GM23338 (cell line): ENCODE results near the gene FRMD1. TPM values are rescaled to one million over a fixed set of nuclear protein-coding genes. Genes with fewer than 3 reads are reported as not detected.

Source experiments
- ATAC-seq: fragments of 200-7000 bp; cut with Tn5 transposase; 3 replicates; pipeline ENCODE4 v1.9.1; 2020
- DNase-seq: peaks from one replicate; pipeline ENCODE4 v3.0.0-alpha.2; 2015; ENCODE audit warnings: low spot score
- H2AFZ ChIP-seq: fragments of 200-600 bp; sonication (generic); 2 replicates; pipeline ENCODE4 v1.8.0; 2016; ENCODE audit warnings: antibody characterized with exemption, mild to moderate bottlenecking, moderate library complexity
- H3F3A ChIP-seq: fragments of 200-600 bp; sonication (generic); replicated peaks from 2 replicates; pipeline ENCODE4 v1.8.0; 2017; ENCODE audit warnings: antibody characterized with exemption, mixed run types, low read depth
- H3K27ac ChIP-seq: fragments of 200-600 bp; sonication (generic); 2 replicates; pipeline ENCODE4 v1.6.1; 2016; ENCODE audit warnings: low read depth
- H3K27me3 ChIP-seq: fragments of 200-600 bp; sonication (generic); 2 replicates; pipeline ENCODE4 v1.8.0; 2016; ENCODE audit warnings: mild to moderate bottlenecking, mixed run types, moderate library complexity; ENCODE audit not compliant: insufficient read depth
- H3K36me3 ChIP-seq: fragments of 200-600 bp; sonication (generic); 2 replicates; pipeline ENCODE4 v1.8.0; 2016; ENCODE audit warnings: mild to moderate bottlenecking; ENCODE audit not compliant: insufficient read depth
- H3K4me1 ChIP-seq: fragments of 200-600 bp; sonication (generic); 2 replicates; pipeline ENCODE4 v1.8.0; 2016; ENCODE audit warnings: mild to moderate bottlenecking, moderate library complexity; ENCODE audit not compliant: insufficient read depth
- H3K4me2 ChIP-seq: fragments of 200-600 bp; sonication (generic); 2 replicates; pipeline ENCODE4 v1.7.1; 2017; ENCODE audit warnings: mixed run types
- H3K4me3 ChIP-seq: fragments of 200-600 bp; sonication (generic); 2 replicates; pipeline ENCODE4 v1.6.1; 2016; ENCODE audit warnings: mixed run types
- H3K79me2 ChIP-seq: fragments of 200-600 bp; sonication (generic); replicated peaks from 2 replicates; pipeline ENCODE4 v1.8.0; 2017; ENCODE audit warnings: mild to moderate bottlenecking; ENCODE audit not compliant: insufficient read depth
- H3K9me2 ChIP-seq: fragments of 200-600 bp; sonication (generic); 2 replicates; pipeline ENCODE4 v1.8.0; 2017; ENCODE audit not compliant: insufficient read depth
- H4K20me1 ChIP-seq: fragments of 200-600 bp; sonication (generic); replicated peaks from 2 replicates; pipeline ENCODE4 v1.8.0; 2017; ENCODE audit warnings: mild to moderate bottlenecking; ENCODE audit not compliant: insufficient read depth
- H3K27ac Mint-ChIP-seq: 2 replicates; pipeline ENCODE4 v1.8.0; 2020; ENCODE audit warnings: inconsistent platforms, mild to moderate bottlenecking, moderate library complexity, mixed read lengths
- H3K27me3 Mint-ChIP-seq: 3 replicates; pipeline ENCODE4 v1.8.0; 2022; ENCODE audit warnings: low read depth, mild to moderate bottlenecking, moderate library complexity, mixed read lengths, inconsistent platforms; ENCODE audit not compliant: insufficient read depth, poor library complexity
- H3K36me3 Mint-ChIP-seq: 3 replicates; pipeline ENCODE4 v1.8.0; 2021; ENCODE audit warnings: low read depth, mild to moderate bottlenecking, inconsistent platforms, moderate library complexity, mixed read lengths
- H3K4me1 Mint-ChIP-seq: 3 replicates; pipeline ENCODE4 v1.8.0; 2020; ENCODE audit warnings: mild to moderate bottlenecking, inconsistent platforms, mixed read lengths
- H3K4me3 Mint-ChIP-seq: 3 replicates; pipeline ENCODE4 v1.8.0; 2021; ENCODE audit warnings: moderate library complexity, mild to moderate bottlenecking, inconsistent platforms, mixed read lengths
- H3K9me3 Mint-ChIP-seq: 3 replicates; pipeline ENCODE4 v1.8.0; 2020; ENCODE audit warnings: moderate library complexity, mild to moderate bottlenecking, inconsistent platforms, mixed read lengths
- EZH2 ChIP-seq: fragments of 200-600 bp; sonication (generic); IDR thresholded peaks from one replicate; pipeline ENCODE4 v1.8.0; 2017; ENCODE audit warnings: antibody characterized with exemption, mild to moderate bottlenecking, low read depth; ENCODE audit not compliant: unreplicated experiment
- JUNB ChIP-seq: IDR thresholded peaks from one replicate; pipeline ENCODE4 v1.6.1; 2016; ENCODE audit warnings: antibody characterized with exemption; ENCODE audit not compliant: unreplicated experiment
- POLR2AphosphoS5 ChIP-seq: IDR thresholded peaks from 2 replicates; pipeline ENCODE4 v1.6.1; 2016; ENCODE audit warnings: antibody characterized with exemption, low read depth
- ZNF114 ChIP-seq: fragments of 250-450 bp; sonication (Bioruptor Pico); IDR thresholded peaks from 2 replicates; pipeline ENCODE4 v1.5.0; 2020; ENCODE audit warnings: mild to moderate bottlenecking, moderate library complexity
- ZNF331 ChIP-seq: fragments of 250-450 bp; sonication (Bioruptor Pico); IDR thresholded peaks from 2 replicates; pipeline ENCODE4 v1.5.0; 2020; ENCODE audit warnings: low read depth, mild to moderate bottlenecking, moderate library complexity
- polyA plus RNA-seq: library from polyadenylated mRNA; unstranded; fragments of >200 nt; fragmentation: Nextera tagmentation; extraction: Ambion mirVana; gene quantifications from 2 replicates; pipeline ENCODE4 v1.2.1, GENCODE V29; 2016
- total RNA-seq: library from RNA; depleted of rRNA; stranded (reverse); fragments of >200 nt; shearing (Covaris generic); gene quantifications from 2 replicates; pipeline ENCODE4 v1.2.3, GENCODE V29; 2014
- TF ChIP-seq, protein P1 (sequence below), 2 experiments: fragments of 200-600 bp in 1 of 2; sonication (generic) in 1 of 2; conservative IDR thresholded peaks; 2 replicates each; pipeline versions ENCODE4 v1.5.1 to v1.6.1; 2016 to 2017; ENCODE audit warnings: antibody characterized with exemption in 2 of 2, low read depth in 2 of 2, mild to moderate bottlenecking in 2 of 2, moderate library complexity in 1 of 2
- TF ChIP-seq, protein P2 (sequence below): fragments of 250-450 bp; sonication (Bioruptor Pico); IDR thresholded peaks from 2 replicates; pipeline ENCODE4 v1.5.0; 2020; ENCODE audit warnings: mild to moderate bottlenecking, moderate library complexity
- TF ChIP-seq, protein P3 (sequence below): IDR thresholded peaks from 2 replicates; pipeline ENCODE4 v1.6.1; 2016; ENCODE audit warnings: antibody characterized with exemption

Gene FRMD1
- total and polyA plus RNA-seq, 2 experiments from 2014 or later = 1.0 to 2.0 TPM

DNA sequence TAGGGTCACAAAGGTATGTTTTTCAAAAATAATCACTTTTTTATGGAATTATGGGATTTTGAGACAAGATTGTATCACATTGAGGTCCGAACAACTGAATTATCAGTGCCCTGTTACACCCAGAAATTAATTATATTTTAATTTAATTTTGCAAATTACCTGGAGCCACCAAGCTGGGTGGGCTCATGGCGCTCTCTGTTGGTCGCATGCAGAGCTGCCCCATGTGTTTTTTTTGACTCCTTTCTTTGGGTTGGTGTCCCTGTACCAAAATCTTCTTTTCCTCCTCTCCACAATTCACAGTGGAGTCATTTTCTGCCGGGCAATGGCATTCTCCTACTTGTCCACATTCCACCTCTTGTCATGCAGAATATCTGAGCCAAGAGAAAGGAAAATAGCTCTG is 38.9 kb upstream of the FRMD1 start:
- peaks cover 7% of the 10 kb centered on the region for H3K9me2 ChIP-seq
- no peak overlapping the region for H2AFZ ChIP-seq
- H3K4me2 ChIP-seq = no peak overlapping the region
- H3K4me1 Mint-ChIP-seq = peaks cover 6% of the 10 kb centered on the region; the same call in 2 of the 3 replicates
- no peaks in the 10 kb centered on the region for H3K36me3 ChIP-seq
- ATAC-seq (peak; percentile 72), DNase-seq (peak; percentile 52)
- H3K27me3 Mint-ChIP-seq = peaks cover 1% of the 10 kb centered on the region
- no peaks in the 10 kb centered on the region for H3K4me1 ChIP-seq
- H3K27ac Mint-ChIP-seq = no peak overlapping the region
- no peak overlapping the region for H3K4me3 Mint-ChIP-seq
- H4K20me1 ChIP-seq = no peaks in the 10 kb centered on the region
- H3K27me3 ChIP-seq = no peaks in the 10 kb centered on the region
- H3K9me3 Mint-ChIP-seq = peaks cover 3% of the 10 kb centered on the region; the same call in 2 of the 3 replicates
- H3K36me3 Mint-ChIP-seq = peaks cover 1% of the 10 kb centered on the region; the same call in 1 of the 3 replicates
- H3F3A ChIP-seq = no peaks in the 10 kb centered on the region
- no peaks in the 10 kb centered on the region for H3K79me2 ChIP-seq
- TF ChIP-seq POLR2AphosphoS5 = no peak
- TF ChIP-seq, protein P1, sequence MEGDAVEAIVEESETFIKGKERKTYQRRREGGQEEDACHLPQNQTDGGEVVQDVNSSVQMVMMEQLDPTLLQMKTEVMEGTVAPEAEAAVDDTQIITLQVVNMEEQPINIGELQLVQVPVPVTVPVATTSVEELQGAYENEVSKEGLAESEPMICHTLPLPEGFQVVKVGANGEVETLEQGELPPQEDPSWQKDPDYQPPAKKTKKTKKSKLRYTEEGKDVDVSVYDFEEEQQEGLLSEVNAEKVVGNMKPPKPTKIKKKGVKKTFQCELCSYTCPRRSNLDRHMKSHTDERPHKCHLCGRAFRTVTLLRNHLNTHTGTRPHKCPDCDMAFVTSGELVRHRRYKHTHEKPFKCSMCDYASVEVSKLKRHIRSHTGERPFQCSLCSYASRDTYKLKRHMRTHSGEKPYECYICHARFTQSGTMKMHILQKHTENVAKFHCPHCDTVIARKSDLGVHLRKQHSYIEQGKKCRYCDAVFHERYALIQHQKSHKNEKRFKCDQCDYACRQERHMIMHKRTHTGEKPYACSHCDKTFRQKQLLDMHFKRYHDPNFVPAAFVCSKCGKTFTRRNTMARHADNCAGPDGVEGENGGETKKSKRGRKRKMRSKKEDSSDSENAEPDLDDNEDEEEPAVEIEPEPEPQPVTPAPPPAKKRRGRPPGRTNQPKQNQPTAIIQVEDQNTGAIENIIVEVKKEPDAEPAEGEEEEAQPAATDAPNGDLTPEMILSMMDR (conservative IDR thresholded peaks at IDR 0.05; ENCODE audit: low read depth in 2 of 2) = peak; percentile 70 to 75
- H3K4me3 ChIP-seq = no peak overlapping the region
- no peak overlapping the region for H3K27ac ChIP-seq

DNA sequence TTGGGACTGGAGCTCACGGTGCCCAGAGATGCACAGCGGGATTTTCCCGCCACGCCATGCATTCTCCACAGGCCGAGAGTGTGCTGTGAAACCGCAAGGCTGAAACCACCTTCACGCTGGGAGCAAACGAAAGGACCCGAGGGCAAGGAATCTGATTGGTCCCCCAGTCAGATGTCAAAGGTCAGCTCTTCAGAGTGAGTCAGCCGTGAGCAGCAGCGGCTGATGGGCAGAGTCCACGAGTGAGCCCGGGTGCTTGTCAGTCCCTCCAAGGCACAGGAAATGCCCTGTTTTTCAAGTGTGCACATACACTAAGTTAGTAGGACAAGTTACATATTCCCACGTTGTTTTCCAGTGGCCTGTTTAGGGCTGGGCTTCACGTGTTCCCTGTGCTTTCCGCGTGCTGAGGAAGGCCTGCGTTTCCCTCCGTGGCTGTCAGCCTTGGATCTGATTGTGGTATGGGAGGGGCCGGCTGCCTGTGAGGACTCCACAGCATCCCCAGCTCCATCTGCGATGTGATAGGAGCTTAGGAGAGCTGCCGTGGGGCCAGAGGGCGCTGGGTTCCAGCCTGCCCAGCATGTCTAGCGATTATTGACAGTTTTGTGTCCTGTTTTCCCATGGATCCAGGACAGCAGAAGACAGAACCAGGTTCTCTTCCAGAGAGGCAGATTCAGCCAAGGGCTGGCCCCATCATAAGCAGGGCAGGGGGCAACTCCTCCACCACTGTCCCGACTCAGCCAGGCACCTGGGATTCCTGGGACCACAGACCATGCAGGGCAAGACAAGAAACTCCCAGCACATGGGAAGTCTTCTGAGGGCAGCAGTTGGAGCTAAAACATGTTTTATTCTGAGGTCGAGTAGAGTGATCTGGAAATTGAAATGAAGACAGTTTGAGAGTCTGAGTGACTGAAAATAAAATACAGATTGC is 38.2 kb upstream of the FRMD1 start:
- Histone ChIP-seq H3K9me2 (peaks cover 7% of the 10 kb centered on the region), H3K4me1 (no peaks in the 10 kb centered on the region), H3K27me3 (no peaks in the 10 kb centered on the region), H3K36me3 (no peaks in the 10 kb centered on the region), H3F3A (no peaks in the 10 kb centered on the region), H2AFZ (no peak overlapping the region), H4K20me1 (no peaks in the 10 kb centered on the region), H3K79me2 (no peaks in the 10 kb centered on the region), H3K27ac (no peak overlapping the region), H3K4me2 (no peak overlapping the region), H3K4me3 (no peak overlapping the region)
- Mint-ChIP-seq H3K36me3 (no peaks in the 10 kb centered on the region), H3K9me3 (no peaks in the 10 kb centered on the region), H3K27me3 (no peaks in the 10 kb centered on the region), H3K4me1 (peaks cover 6% of the 10 kb centered on the region; the same call in 2 of the 3 replicates), H3K27ac (no peak overlapping the region), H3K4me3 (no peak overlapping the region)
- no peak for DNase-seq
- ATAC-seq = peak; percentile 54
- TF ChIP-seq, protein P2, sequence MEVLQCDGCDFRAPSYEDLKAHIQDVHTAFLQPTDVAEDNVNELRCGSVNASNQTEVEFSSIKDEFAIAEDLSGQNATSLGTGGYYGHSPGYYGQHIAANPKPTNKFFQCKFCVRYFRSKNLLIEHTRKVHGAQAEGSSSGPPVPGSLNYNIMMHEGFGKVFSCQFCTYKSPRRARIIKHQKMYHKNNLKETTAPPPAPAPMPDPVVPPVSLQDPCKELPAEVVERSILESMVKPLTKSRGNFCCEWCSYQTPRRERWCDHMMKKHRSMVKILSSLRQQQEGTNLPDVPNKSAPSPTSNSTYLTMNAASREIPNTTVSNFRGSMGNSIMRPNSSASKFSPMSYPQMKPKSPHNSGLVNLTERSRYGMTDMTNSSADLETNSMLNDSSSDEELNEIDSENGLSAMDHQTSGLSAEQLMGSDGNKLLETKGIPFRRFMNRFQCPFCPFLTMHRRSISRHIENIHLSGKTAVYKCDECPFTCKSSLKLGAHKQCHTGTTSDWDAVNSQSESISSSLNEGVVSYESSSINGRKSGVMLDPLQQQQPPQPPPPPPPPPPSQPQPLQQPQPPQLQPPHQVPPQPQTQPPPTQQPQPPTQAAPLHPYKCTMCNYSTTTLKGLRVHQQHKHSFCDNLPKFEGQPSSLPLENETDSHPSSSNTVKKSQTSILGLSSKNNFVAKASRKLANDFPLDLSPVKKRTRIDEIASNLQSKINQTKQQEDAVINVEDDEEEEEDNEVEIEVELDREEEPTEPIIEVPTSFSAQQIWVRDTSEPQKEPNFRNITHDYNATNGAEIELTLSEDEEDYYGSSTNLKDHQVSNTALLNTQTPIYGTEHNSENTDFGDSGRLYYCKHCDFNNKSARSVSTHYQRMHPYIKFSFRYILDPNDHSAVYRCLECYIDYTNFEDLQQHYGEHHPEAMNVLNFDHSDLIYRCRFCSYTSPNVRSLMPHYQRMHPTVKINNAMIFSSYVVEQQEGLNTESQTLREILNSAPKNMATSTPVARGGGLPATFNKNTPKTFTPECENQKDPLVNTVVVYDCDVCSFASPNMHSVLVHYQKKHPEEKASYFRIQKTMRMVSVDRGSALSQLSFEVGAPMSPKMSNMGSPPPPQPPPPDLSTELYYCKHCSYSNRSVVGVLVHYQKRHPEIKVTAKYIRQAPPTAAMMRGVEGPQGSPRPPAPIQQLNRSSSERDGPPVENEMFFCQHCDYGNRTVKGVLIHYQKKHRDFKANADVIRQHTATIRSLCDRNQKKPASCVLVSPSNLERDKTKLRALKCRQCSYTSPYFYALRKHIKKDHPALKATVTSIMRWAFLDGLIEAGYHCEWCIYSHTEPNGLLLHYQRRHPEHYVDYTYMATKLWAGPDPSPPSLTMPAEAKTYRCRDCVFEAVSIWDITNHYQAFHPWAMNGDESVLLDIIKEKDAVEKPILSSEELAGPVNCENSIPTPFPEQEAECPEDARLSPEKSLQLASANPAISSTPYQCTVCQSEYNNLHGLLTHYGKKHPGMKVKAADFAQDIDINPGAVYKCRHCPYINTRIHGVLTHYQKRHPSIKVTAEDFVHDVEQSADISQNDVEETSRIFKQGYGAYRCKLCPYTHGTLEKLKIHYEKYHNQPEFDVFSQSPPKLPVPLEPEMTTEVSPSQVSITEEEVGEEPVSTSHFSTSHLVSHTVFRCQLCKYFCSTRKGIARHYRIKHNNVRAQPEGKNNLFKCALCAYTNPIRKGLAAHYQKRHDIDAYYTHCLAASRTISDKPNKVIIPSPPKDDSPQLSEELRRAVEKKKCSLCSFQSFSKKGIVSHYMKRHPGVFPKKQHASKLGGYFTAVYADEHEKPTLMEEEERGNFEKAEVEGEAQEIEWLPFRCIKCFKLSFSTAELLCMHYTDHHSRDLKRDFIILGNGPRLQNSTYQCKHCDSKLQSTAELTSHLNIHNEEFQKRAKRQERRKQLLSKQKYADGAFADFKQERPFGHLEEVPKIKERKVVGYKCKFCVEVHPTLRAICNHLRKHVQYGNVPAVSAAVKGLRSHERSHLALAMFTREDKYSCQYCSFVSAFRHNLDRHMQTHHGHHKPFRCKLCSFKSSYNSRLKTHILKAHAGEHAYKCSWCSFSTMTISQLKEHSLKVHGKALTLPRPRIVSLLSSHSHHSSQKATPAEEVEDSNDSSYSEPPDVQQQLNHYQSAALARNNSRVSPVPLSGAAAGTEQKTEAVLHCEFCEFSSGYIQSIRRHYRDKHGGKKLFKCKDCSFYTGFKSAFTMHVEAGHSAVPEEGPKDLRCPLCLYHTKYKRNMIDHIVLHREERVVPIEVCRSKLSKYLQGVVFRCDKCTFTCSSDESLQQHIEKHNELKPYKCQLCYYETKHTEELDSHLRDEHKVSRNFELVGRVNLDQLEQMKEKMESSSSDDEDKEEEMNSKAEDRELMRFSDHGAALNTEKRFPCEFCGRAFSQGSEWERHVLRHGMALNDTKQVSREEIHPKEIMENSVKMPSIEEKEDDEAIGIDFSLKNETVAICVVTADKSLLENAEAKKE = no peak
- TF ChIP-seq JUNB = no peak
- TF ChIP-seq POLR2AphosphoS5 = no peak
- TF ChIP-seq ZNF331 (CRISPR knock-in tag) = no peak
- no peak for TF ChIP-seq EZH2
- TF ChIP-seq, protein P3, sequence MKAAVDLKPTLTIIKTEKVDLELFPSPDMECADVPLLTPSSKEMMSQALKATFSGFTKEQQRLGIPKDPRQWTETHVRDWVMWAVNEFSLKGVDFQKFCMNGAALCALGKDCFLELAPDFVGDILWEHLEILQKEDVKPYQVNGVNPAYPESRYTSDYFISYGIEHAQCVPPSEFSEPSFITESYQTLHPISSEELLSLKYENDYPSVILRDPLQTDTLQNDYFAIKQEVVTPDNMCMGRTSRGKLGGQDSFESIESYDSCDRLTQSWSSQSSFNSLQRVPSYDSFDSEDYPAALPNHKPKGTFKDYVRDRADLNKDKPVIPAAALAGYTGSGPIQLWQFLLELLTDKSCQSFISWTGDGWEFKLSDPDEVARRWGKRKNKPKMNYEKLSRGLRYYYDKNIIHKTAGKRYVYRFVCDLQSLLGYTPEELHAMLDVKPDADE = no peak
- no peak for TF ChIP-seq ZNF114
